WTC11 (cell line): ENCODE data around the gene ARHGAP28. TPM values are rescaled to one million over a fixed set of nuclear protein-coding genes. Genes with fewer than 3 reads are reported as not detected.

ENCODE experiments used
- ATAC-seq: fragments of 200-7000 bp; cut with Tn5 transposase; 2 replicates; pipeline ENCODE4 v1.10.0; 2021; ENCODE audit warnings: mild to moderate bottlenecking, moderate library complexity
- CTCF ChIA-PET: fragments of 300-600 bp; sonication (Branson Sonifier 250); formaldehyde crosslinking; loops from one replicate; lab custom pipeline; 2021; ENCODE audit warnings: antibody characterized with exemption; lab: Charles Lee
- POLR2A ChIA-PET: fragments of 350-600 bp; sonication (Branson Sonifier 250); formaldehyde crosslinking; loops from one replicate; lab custom pipeline; 2021; ENCODE audit warnings: antibody characterized with exemption; lab: Charles Lee
- DNase-seq: peaks from one replicate; pipeline ENCODE4 v3.0.0; 2021; ENCODE audit warnings: low spot score
- H3K27ac Mint-ChIP-seq: 2 replicates; pipeline ENCODE4 v1.8.0; 2021; ENCODE audit warnings: mixed read lengths
- H3K27me3 Mint-ChIP-seq: 2 replicates; pipeline ENCODE4 v1.8.0; 2021; ENCODE audit warnings: low read depth, mild to moderate bottlenecking, moderate library complexity, mixed read lengths
- H3K36me3 Mint-ChIP-seq: 2 replicates; pipeline ENCODE4 v1.8.0; 2021; ENCODE audit warnings: mixed read lengths
- H3K4me1 Mint-ChIP-seq: 2 replicates; pipeline ENCODE4 v1.8.0; 2022; ENCODE audit warnings: mixed read lengths
- H3K4me3 Mint-ChIP-seq: 2 replicates; pipeline ENCODE4 v1.8.0; 2021; ENCODE audit warnings: mild to moderate bottlenecking, moderate library complexity, mixed read lengths
- H3K9me3 Mint-ChIP-seq: 2 replicates; pipeline ENCODE4 v1.8.0; 2021; ENCODE audit warnings: mixed read lengths
- ARID4B ChIP-seq: sonication (generic); formaldehyde crosslinking; IDR thresholded peaks from 2 replicates; pipeline ENCODE4 v1.8.0; 2023; ENCODE audit warnings: missing genetic modification reagents, mild to moderate bottlenecking, borderline replicate concordance
- JAZF1 ChIP-seq: fragments of 250-450 bp; sonication (Bioruptor Pico); IDR thresholded peaks from 2 replicates; pipeline ENCODE4 v1.9.0; 2021; ENCODE audit warnings: moderate library complexity, mild to moderate bottlenecking, inconsistent platforms
- NFE2L1 ChIP-seq: sonication (generic); formaldehyde crosslinking; IDR thresholded peaks from 2 replicates; pipeline ENCODE4 v1.8.1; 2023; ENCODE audit warnings: missing genetic modification reagents
- NR2C2 ChIP-seq: sonication (generic); formaldehyde crosslinking; IDR thresholded peaks from 2 replicates; pipeline ENCODE4 v1.8.0; 2022; ENCODE audit warnings: mild to moderate bottlenecking, missing genetic modification reagents
- PRRX2 ChIP-seq: fragments of 250-450 bp; sonication (Bioruptor Pico); IDR thresholded peaks from 2 replicates; pipeline ENCODE4 v1.8.0; 2021; ENCODE audit warnings: mild to moderate bottlenecking
- SOX15 ChIP-seq: fragments of 250-450 bp; sonication (Bioruptor Pico); IDR thresholded peaks from 2 replicates; pipeline ENCODE4 v1.9.0; 2021; ENCODE audit warnings: mild to moderate bottlenecking
- TP53 ChIP-seq: sonication (generic); formaldehyde crosslinking; IDR thresholded peaks from 2 replicates; pipeline ENCODE4 v1.8.1; 2023; ENCODE audit warnings: mild to moderate bottlenecking, missing genetic modification reagents
- ZNF232 ChIP-seq: sonication (generic); formaldehyde crosslinking; IDR thresholded peaks from 2 replicates; pipeline ENCODE4 v1.8.0; 2022; ENCODE audit warnings: mild to moderate bottlenecking, missing genetic modification reagents
- ZNF263 ChIP-seq: sonication (generic); formaldehyde crosslinking; IDR thresholded peaks from 2 replicates; pipeline ENCODE4 v1.8.1; 2022; ENCODE audit warnings: low read depth, mild to moderate bottlenecking, moderate library complexity, missing genetic modification reagents
- ZNF317 ChIP-seq: sonication (generic); formaldehyde crosslinking; IDR thresholded peaks from 2 replicates; pipeline ENCODE4 v1.8.1; 2023; ENCODE audit warnings: low read depth, mild to moderate bottlenecking, moderate library complexity, missing genetic modification reagents, borderline replicate concordance
- ZNF416 ChIP-seq: fragments of 250-450 bp; sonication (Bioruptor Pico); IDR thresholded peaks from 2 replicates; pipeline ENCODE4 v1.9.0; 2021; ENCODE audit warnings: mild to moderate bottlenecking, inconsistent platforms
- ZNF425 ChIP-seq: fragments of 250-450 bp; sonication (Bioruptor Pico); conservative IDR thresholded peaks from 2 replicates; pipeline ENCODE4 v1.9.0; 2021; ENCODE audit warnings: mild to moderate bottlenecking
- ZNF671 ChIP-seq: fragments of 250-450 bp; sonication (Bioruptor Pico); IDR thresholded peaks from 2 replicates; pipeline ENCODE4 v1.8.0; 2021; ENCODE audit warnings: mild to moderate bottlenecking
- total RNA-seq: library from RNA; stranded (reverse); gene quantifications from 3 replicates; pipeline ENCODE4 v1.2.3, GENCODE V29; 2021
- TF ChIP-seq, protein P1 (sequence below): fragments of 250-450 bp; sonication (Bioruptor Pico); IDR thresholded peaks from 2 replicates; pipeline ENCODE4 v1.9.0; 2021; ENCODE audit warnings: mild to moderate bottlenecking
- TF ChIP-seq, protein P2 (sequence below): fragments of 250-450 bp; sonication (Bioruptor Pico); IDR thresholded peaks from 2 replicates; pipeline ENCODE4 v1.8.0; 2021; ENCODE audit warnings: mild to moderate bottlenecking
- TF ChIP-seq, protein P3 (sequence below): sonication (generic); formaldehyde crosslinking; conservative IDR thresholded peaks from 2 replicates; pipeline ENCODE4 v1.8.1; 2022; ENCODE audit warnings: mild to moderate bottlenecking, missing genetic modification reagents
- TF ChIP-seq, protein P4 (sequence below): fragments of 250-450 bp; sonication (Bioruptor Pico); IDR thresholded peaks from 2 replicates; pipeline ENCODE4 v1.9.0; 2021; ENCODE audit warnings: moderate library complexity, mild to moderate bottlenecking, inconsistent platforms, borderline replicate concordance
- TF ChIP-seq, protein P5 (sequence below): fragments of 250-450 bp; sonication (Bioruptor Pico); IDR thresholded peaks from 2 replicates; pipeline ENCODE4 v1.9.0; 2021; ENCODE audit warnings: mild to moderate bottlenecking
- TF ChIP-seq, protein P6 (sequence below): sonication (generic); formaldehyde crosslinking; IDR thresholded peaks from 2 replicates; pipeline ENCODE4 v1.8.1; 2023; ENCODE audit warnings: mild to moderate bottlenecking, missing genetic modification reagents

Gene ARHGAP28
- total RNA-seq, 1 experiment from 2014 or later: 14.8 TPM

DNA sequence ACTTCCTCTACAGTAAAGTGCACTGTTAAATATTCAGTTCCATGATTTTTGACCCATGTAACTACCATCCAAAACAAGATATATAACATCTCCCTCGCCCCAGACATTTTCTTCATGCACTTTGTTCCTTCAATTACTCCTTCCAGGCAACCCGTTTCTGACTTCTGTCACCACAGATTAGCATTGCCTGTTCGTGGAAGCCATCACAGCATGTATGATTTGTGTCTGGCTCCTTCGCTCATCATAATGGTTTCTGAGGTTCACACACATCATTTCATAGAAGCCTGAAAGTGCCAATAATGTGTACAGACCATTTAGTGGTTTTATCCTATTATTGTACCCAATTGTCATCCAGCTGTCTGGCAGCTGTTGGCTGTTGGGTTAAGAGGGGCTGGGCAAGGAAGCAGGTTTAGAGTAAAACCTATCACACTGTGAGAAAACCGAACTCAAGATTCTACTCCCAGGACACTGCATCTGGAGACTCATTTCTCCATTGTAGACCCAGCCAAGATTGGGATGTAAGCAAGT, 16.1 kb downstream of the ARHGAP28 start (continued):
- TF ChIP-seq, protein P1, sequence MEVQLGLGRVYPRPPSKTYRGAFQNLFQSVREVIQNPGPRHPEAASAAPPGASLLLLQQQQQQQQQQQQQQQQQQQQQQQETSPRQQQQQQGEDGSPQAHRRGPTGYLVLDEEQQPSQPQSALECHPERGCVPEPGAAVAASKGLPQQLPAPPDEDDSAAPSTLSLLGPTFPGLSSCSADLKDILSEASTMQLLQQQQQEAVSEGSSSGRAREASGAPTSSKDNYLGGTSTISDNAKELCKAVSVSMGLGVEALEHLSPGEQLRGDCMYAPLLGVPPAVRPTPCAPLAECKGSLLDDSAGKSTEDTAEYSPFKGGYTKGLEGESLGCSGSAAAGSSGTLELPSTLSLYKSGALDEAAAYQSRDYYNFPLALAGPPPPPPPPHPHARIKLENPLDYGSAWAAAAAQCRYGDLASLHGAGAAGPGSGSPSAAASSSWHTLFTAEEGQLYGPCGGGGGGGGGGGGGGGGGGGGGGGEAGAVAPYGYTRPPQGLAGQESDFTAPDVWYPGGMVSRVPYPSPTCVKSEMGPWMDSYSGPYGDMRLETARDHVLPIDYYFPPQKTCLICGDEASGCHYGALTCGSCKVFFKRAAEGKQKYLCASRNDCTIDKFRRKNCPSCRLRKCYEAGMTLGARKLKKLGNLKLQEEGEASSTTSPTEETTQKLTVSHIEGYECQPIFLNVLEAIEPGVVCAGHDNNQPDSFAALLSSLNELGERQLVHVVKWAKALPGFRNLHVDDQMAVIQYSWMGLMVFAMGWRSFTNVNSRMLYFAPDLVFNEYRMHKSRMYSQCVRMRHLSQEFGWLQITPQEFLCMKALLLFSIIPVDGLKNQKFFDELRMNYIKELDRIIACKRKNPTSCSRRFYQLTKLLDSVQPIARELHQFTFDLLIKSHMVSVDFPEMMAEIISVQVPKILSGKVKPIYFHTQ: no peak
- no peak for TF ChIP-seq ZNF317 (CRISPR knock-in tag)
- TF ChIP-seq, protein P2, sequence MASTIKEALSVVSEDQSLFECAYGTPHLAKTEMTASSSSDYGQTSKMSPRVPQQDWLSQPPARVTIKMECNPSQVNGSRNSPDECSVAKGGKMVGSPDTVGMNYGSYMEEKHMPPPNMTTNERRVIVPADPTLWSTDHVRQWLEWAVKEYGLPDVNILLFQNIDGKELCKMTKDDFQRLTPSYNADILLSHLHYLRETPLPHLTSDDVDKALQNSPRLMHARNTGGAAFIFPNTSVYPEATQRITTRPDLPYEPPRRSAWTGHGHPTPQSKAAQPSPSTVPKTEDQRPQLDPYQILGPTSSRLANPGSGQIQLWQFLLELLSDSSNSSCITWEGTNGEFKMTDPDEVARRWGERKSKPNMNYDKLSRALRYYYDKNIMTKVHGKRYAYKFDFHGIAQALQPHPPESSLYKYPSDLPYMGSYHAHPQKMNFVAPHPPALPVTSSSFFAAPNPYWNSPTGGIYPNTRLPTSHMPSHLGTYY: no peak
- no peak for TF ChIP-seq SOX15

GRCh38 chr18:6746386-6746960, 17.0 kb downstream of the ARHGAP28 start:
- peaks cover 22% of the 10 kb centered on the region for H3K36me3 Mint-ChIP-seq
- no peak overlapping the region for H3K27ac Mint-ChIP-seq
- POLR2A ChIA-PET: no interaction called here
- peaks cover 22% of the 10 kb centered on the region for H3K9me3 Mint-ChIP-seq
- CTCF ChIA-PET: no interaction called here
- no peaks in the 10 kb centered on the region for H3K27me3 Mint-ChIP-seq
- ATAC-seq (no peak), DNase-seq (no peak)
- TF ChIP-seq NR2C2 (CRISPR knock-in tag) (no peak), NFE2L1 (CRISPR knock-in tag) (no peak), ZNF232 (no peak), TP53 (CRISPR knock-in tag) (no peak)
- TF ChIP-seq, protein P3, sequence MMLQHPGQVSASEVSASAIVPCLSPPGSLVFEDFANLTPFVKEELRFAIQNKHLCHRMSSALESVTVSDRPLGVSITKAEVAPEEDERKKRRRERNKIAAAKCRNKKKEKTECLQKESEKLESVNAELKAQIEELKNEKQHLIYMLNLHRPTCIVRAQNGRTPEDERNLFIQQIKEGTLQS (CRISPR knock-in tag): no peak
- TF ChIP-seq, protein P4, sequence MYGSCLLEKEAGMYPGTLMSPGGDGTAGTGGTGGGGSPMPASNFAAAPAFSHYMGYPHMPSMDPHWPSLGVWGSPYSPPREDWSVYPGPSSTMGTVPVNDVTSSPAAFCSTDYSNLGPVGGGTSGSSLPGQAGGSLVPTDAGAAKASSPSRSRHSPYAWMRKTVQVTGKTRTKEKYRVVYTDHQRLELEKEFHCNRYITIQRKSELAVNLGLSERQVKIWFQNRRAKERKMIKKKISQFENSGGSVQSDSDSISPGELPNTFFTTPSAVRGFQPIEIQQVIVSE: no peak
- TF ChIP-seq, protein P5, sequence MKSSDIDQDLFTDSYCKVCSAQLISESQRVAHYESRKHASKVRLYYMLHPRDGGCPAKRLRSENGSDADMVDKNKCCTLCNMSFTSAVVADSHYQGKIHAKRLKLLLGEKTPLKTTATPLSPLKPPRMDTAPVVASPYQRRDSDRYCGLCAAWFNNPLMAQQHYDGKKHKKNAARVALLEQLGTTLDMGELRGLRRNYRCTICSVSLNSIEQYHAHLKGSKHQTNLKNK (CRISPR knock-in tag): no peak
- TF ChIP-seq, protein P6, sequence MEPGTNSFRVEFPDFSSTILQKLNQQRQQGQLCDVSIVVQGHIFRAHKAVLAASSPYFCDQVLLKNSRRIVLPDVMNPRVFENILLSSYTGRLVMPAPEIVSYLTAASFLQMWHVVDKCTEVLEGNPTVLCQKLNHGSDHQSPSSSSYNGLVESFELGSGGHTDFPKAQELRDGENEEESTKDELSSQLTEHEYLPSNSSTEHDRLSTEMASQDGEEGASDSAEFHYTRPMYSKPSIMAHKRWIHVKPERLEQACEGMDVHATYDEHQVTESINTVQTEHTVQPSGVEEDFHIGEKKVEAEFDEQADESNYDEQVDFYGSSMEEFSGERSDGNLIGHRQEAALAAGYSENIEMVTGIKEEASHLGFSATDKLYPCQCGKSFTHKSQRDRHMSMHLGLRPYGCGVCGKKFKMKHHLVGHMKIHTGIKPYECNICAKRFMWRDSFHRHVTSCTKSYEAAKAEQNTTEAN (CRISPR knock-in tag): no peak
- H3K4me1 Mint-ChIP-seq: peaks cover 40% of the 10 kb centered on the region
- no peak overlapping the region for H3K4me3 Mint-ChIP-seq

GRCh38 chr18:6747646-6748045, 18.1 kb downstream of the ARHGAP28 start:
- H3K27me3 Mint-ChIP-seq: no peaks in the 10 kb centered on the region
- no peak for ATAC-seq
- peaks cover 22% of the 10 kb centered on the region for H3K36me3 Mint-ChIP-seq
- ChIA-PET CTCF (no interaction called here), POLR2A (no interaction called here)
- H3K4me3 Mint-ChIP-seq: no peak overlapping the region
- H3K4me1 Mint-ChIP-seq: peaks cover 41% of the 10 kb centered on the region
- H3K27ac Mint-ChIP-seq: no peak overlapping the region
- peaks cover 22% of the 10 kb centered on the region for H3K9me3 Mint-ChIP-seq
- DNase-seq: no peak
- TF ChIP-seq PRRX2 (CRISPR knock-in tag): no peak
- no peak for TF ChIP-seq JAZF1
- TF ChIP-seq ZNF416 (CRISPR knock-in tag): no peak
- no peak for TF ChIP-seq ZNF425
- TF ChIP-seq ZNF263 (CRISPR knock-in tag): no peak
- TF ChIP-seq, protein P3 (CRISPR knock-in tag): no peak
- no peak for TF ChIP-seq ARID4B
- no peak for TF ChIP-seq NR2C2 (CRISPR knock-in tag)
- no peak for TF ChIP-seq ZNF671
